WTC11 (cell line): ENCODE results near the gene ZC3H4. TPM values are rescaled to one million over a fixed set of nuclear protein-coding genes. Genes with fewer than 3 reads are reported as not detected.

Source experiments
- AR ChIP-seq: fragments of 250-450 bp; sonication (Bioruptor Pico); IDR thresholded peaks from 2 replicates; pipeline ENCODE4 v1.9.0; 2021; ENCODE audit warnings: mild to moderate bottlenecking
- ATF1 ChIP-seq: sonication (generic); formaldehyde crosslinking; IDR thresholded peaks from 2 replicates; pipeline ENCODE4 v1.8.1; 2023; ENCODE audit warnings: mild to moderate bottlenecking, moderate library complexity, missing genetic modification reagents
- CDX4 ChIP-seq: fragments of 250-450 bp; sonication (Bioruptor Pico); IDR thresholded peaks from 2 replicates; pipeline ENCODE4 v1.9.0; 2021; ENCODE audit warnings: moderate library complexity, mild to moderate bottlenecking, inconsistent platforms, borderline replicate concordance
- CREM ChIP-seq: sonication (generic); formaldehyde crosslinking; IDR thresholded peaks from 2 replicates; pipeline ENCODE4 v1.8.1; 2022; ENCODE audit warnings: mild to moderate bottlenecking, missing genetic modification reagents, moderate library complexity
- ETV6 ChIP-seq: sonication (generic); formaldehyde crosslinking; IDR thresholded peaks from 2 replicates; pipeline ENCODE4 v1.8.1; 2022; ENCODE audit warnings: mild to moderate bottlenecking, missing genetic modification reagents
- GTF2I ChIP-seq: fragments of 250-450 bp; sonication (Bioruptor Pico); conservative IDR thresholded peaks from 2 replicates; pipeline ENCODE4 v1.4.0; 2021; ENCODE audit warnings: mild to moderate bottlenecking
- HMGA2 ChIP-seq: fragments of 250-450 bp; sonication (Bioruptor Pico); IDR thresholded peaks from 2 replicates; pipeline ENCODE4 v1.4.0; 2021; ENCODE audit warnings: mild to moderate bottlenecking, moderate library complexity
- IRF1 ChIP-seq: sonication (generic); formaldehyde crosslinking; IDR thresholded peaks from 2 replicates; pipeline ENCODE4 v1.8.0; 2023; ENCODE audit warnings: missing genetic modification reagents
- SP1 ChIP-seq: sonication (generic); formaldehyde crosslinking; conservative IDR thresholded peaks from 2 replicates; pipeline ENCODE4 v1.8.1; 2022; ENCODE audit warnings: missing genetic modification reagents
- TCF7 ChIP-seq: sonication (generic); formaldehyde crosslinking; IDR thresholded peaks from 2 replicates; pipeline ENCODE4 v1.8.0; 2022; ENCODE audit warnings: mild to moderate bottlenecking, low read depth, missing genetic modification reagents, moderate library complexity
- USF2 ChIP-seq: sonication (generic); formaldehyde crosslinking; IDR thresholded peaks from 2 replicates; pipeline ENCODE4 v1.8.1; 2023; ENCODE audit warnings: mild to moderate bottlenecking, missing genetic modification reagents, moderate library complexity
- ZNF396 ChIP-seq: fragments of 250-450 bp; sonication (Bioruptor Pico); IDR thresholded peaks from 2 replicates; pipeline ENCODE4 v1.8.0; 2021; ENCODE audit warnings: mild to moderate bottlenecking, moderate library complexity, borderline replicate concordance
- ZNF425 ChIP-seq: fragments of 250-450 bp; sonication (Bioruptor Pico); conservative IDR thresholded peaks from 2 replicates; pipeline ENCODE4 v1.9.0; 2021; ENCODE audit warnings: mild to moderate bottlenecking
- total RNA-seq: library from RNA; stranded (reverse); gene quantifications from 3 replicates; pipeline ENCODE4 v1.2.3, GENCODE V29; 2021
- TF ChIP-seq, protein P1 (sequence below): sonication (generic); formaldehyde crosslinking; IDR thresholded peaks from 2 replicates; pipeline ENCODE4 v1.8.1; 2022; ENCODE audit warnings: mild to moderate bottlenecking, missing genetic modification reagents, moderate library complexity, borderline replicate concordance
- TF ChIP-seq, protein P2 (sequence below): sonication (generic); formaldehyde crosslinking; IDR thresholded peaks from 2 replicates; pipeline ENCODE4 v1.8.1; 2023; ENCODE audit warnings: mild to moderate bottlenecking, missing genetic modification reagents
- TF ChIP-seq, protein P3 (sequence below): sonication (generic); formaldehyde crosslinking; IDR thresholded peaks from 2 replicates; pipeline ENCODE4 v1.8.1; 2022; ENCODE audit warnings: missing genetic modification reagents, borderline replicate concordance
- TF ChIP-seq, protein P4 (sequence below): sonication (generic); formaldehyde crosslinking; IDR thresholded peaks from 2 replicates; pipeline ENCODE4 v1.8.1; 2023; ENCODE audit warnings: mild to moderate bottlenecking, moderate library complexity, missing genetic modification reagents
- TF ChIP-seq, protein P5 (sequence below): sonication (generic); formaldehyde crosslinking; IDR thresholded peaks from 2 replicates; pipeline ENCODE4 v1.8.0; 2022; ENCODE audit warnings: mild to moderate bottlenecking, missing genetic modification reagents
- TF ChIP-seq, protein P6 (sequence below): sonication (generic); formaldehyde crosslinking; IDR thresholded peaks from 2 replicates; pipeline ENCODE4 v1.8.1; 2023; ENCODE audit warnings: mild to moderate bottlenecking, missing genetic modification reagents, moderate library complexity
- TF ChIP-seq, protein P7 (sequence below): sonication (generic); formaldehyde crosslinking; IDR thresholded peaks from 2 replicates; pipeline ENCODE4 v1.8.0; 2022; ENCODE audit warnings: mild to moderate bottlenecking, missing genetic modification reagents

ZC3H4 gene
- total RNA-seq, 1 experiment from 2014 or later = 67.2 TPM

DNA sequence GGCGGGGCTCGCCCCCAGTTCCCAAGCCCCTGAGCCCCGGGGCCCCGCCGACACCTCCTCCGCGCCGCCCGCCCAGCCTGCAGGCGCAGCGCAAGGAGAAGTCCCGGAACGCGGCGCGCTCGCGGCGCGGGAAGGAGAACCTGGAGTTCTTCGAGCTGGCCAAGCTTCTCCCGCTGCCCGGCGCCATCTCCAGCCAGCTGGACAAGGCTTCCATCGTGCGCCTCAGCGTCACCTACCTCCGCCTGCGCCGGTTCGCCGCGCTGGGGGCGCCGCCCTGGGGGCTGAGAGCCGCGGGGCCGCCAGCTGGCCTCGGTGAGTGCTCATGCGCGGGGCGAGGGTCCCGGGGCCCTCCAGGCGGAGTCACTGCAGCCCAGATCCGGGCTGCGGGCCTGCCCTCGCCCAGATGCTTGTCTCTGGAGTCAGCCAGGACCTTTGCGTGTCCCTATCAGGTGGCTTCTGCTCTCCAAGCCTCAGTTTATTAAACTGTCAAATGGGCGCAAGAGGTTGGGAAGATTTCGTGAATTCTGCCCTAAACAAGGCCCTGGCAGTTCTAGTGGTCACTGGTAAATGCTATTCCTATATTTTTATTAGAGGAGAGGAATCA lies 91.9 kb downstream of the ZC3H4 start (continued):
- TF ChIP-seq, protein P1, sequence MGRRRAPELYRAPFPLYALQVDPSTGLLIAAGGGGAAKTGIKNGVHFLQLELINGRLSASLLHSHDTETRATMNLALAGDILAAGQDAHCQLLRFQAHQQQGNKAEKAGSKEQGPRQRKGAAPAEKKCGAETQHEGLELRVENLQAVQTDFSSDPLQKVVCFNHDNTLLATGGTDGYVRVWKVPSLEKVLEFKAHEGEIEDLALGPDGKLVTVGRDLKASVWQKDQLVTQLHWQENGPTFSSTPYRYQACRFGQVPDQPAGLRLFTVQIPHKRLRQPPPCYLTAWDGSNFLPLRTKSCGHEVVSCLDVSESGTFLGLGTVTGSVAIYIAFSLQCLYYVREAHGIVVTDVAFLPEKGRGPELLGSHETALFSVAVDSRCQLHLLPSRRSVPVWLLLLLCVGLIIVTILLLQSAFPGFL (CRISPR knock-in tag) = no peak
- no peak for TF ChIP-seq TCF7 (CRISPR knock-in tag)
- TF ChIP-seq, protein P2, sequence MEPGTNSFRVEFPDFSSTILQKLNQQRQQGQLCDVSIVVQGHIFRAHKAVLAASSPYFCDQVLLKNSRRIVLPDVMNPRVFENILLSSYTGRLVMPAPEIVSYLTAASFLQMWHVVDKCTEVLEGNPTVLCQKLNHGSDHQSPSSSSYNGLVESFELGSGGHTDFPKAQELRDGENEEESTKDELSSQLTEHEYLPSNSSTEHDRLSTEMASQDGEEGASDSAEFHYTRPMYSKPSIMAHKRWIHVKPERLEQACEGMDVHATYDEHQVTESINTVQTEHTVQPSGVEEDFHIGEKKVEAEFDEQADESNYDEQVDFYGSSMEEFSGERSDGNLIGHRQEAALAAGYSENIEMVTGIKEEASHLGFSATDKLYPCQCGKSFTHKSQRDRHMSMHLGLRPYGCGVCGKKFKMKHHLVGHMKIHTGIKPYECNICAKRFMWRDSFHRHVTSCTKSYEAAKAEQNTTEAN = no peak
- TF ChIP-seq USF2 (CRISPR knock-in tag) = no peak
- no peak for TF ChIP-seq IRF1
- TF ChIP-seq, protein P3, sequence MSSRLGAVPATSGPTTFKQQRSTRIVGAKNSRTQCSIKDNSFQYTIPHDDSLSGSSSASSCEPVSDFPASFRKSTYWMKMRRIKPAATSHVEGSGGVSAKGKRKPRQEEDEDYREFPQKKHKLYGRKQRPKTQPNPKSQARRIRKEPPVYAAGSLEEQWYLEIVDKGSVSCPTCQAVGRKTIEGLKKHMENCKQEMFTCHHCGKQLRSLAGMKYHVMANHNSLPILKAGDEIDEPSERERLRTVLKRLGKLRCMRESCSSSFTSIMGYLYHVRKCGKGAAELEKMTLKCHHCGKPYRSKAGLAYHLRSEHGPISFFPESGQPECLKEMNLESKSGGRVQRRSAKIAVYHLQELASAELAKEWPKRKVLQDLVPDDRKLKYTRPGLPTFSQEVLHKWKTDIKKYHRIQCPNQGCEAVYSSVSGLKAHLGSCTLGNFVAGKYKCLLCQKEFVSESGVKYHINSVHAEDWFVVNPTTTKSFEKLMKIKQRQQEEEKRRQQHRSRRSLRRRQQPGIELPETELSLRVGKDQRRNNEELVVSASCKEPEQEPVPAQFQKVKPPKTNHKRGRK = no peak
- TF ChIP-seq, protein P4, sequence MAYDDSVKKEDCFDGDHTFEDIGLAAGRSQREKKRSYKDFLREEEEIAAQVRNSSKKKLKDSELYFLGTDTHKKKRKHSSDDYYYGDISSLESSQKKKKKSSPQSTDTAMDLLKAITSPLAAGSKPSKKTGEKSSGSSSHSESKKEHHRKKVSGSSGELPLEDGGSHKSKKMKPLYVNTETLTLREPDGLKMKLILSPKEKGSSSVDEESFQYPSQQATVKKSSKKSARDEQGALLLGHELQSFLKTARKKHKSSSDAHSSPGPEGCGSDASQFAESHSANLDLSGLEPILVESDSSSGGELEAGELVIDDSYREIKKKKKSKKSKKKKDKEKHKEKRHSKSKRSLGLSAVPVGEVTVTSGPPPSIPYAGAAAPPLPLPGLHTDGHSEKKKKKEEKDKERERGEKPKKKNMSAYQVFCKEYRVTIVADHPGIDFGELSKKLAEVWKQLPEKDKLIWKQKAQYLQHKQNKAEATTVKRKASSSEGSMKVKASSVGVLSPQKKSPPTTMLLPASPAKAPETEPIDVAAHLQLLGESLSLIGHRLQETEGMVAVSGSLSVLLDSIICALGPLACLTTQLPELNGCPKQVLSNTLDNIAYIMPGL (CRISPR knock-in tag) = peak; percentile 60; the same call in 1 of the 2 replicates
- TF ChIP-seq HMGA2 = no peak
- TF ChIP-seq, protein P5, sequence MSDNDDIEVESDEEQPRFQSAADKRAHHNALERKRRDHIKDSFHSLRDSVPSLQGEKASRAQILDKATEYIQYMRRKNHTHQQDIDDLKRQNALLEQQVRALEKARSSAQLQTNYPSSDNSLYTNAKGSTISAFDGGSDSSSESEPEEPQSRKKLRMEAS (CRISPR knock-in tag) = peak; percentile 29; the same call in 1 of the 2 replicates
- TF ChIP-seq AR (CRISPR knock-in tag) = no peak
- TF ChIP-seq SP1 (CRISPR knock-in tag) = no peak
- TF ChIP-seq ATF1 (CRISPR knock-in tag) = no peak
- TF ChIP-seq ZNF425 = no peak
- no peak for TF ChIP-seq ZNF396 (CRISPR knock-in tag)
- no peak for TF ChIP-seq CREM (CRISPR knock-in tag)
- TF ChIP-seq CDX4 = no peak
- TF ChIP-seq, protein P6, sequence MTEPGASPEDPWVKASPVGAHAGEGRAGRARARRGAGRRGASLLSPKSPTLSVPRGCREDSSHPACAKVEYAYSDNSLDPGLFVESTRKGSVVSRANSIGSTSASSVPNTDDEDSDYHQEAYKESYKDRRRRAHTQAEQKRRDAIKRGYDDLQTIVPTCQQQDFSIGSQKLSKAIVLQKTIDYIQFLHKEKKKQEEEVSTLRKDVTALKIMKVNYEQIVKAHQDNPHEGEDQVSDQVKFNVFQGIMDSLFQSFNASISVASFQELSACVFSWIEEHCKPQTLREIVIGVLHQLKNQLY = no peak
- TF ChIP-seq ETV6 (CRISPR knock-in tag) = no peak
- TF ChIP-seq GTF2I (CRISPR knock-in tag) = peak; percentile 85
- TF ChIP-seq, protein P7, sequence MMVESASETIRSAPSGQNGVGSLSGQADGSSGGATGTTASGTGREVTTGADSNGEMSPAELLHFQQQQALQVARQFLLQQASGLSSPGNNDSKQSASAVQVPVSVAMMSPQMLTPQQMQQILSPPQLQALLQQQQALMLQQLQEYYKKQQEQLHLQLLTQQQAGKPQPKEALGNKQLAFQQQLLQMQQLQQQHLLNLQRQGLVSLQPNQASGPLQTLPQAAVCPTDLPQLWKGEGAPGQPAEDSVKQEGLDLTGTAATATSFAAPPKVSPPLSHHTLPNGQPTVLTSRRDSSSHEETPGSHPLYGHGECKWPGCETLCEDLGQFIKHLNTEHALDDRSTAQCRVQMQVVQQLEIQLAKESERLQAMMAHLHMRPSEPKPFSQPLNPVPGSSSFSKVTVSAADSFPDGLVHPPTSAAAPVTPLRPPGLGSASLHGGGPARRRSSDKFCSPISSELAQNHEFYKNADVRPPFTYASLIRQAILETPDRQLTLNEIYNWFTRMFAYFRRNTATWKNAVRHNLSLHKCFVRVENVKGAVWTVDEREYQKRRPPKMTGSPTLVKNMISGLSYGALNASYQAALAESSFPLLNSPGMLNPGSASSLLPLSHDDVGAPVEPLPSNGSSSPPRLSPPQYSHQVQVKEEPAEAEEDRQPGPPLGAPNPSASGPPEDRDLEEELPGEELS (CRISPR knock-in tag) = no peak
